Smooth muscle cell (in vitro differentiated cells): ENCODE data around the gene NPFFR1. TPM values are rescaled to one million over a fixed set of nuclear protein-coding genes. Genes with fewer than 3 reads are reported as not detected.

ENCODE experiments used
- DNase-seq: peaks from one replicate; lab custom pipeline; 2025; ENCODE audit not compliant: unreplicated experiment; lab: John Stamatoyannopoulos, UW
- H2AFZ ChIP-seq: fragments of 200-600 bp; sonication (generic); 2 replicates; pipeline ENCODE4 v1.6.0; 2016; ENCODE audit warnings: antibody characterized with exemption, low read depth, mild to moderate bottlenecking
- H3F3A ChIP-seq: fragments of 200-600 bp; sonication (generic); 2 replicates; pipeline ENCODE4 v1.6.0; 2017; ENCODE audit warnings: antibody characterized with exemption, low read depth
- H3K27ac ChIP-seq: fragments of 200-600 bp; sonication (generic); 2 replicates; pipeline ENCODE4 v1.5.1; 2016; ENCODE audit warnings: low read depth, mild to moderate bottlenecking
- H3K27me3 ChIP-seq: fragments of 200-600 bp; sonication (generic); 2 replicates; pipeline ENCODE4 v1.6.1; 2016; ENCODE audit warnings: low read depth, mild to moderate bottlenecking
- H3K36me3 ChIP-seq: fragments of 200-600 bp; sonication (generic); 2 replicates; pipeline ENCODE4 v1.5.1; 2016; ENCODE audit warnings: low read depth
- H3K4me1 ChIP-seq: fragments of 200-600 bp; sonication (generic); 2 replicates; pipeline ENCODE4 v1.5.1; 2016; ENCODE audit warnings: low read depth
- H3K4me2 ChIP-seq: fragments of 200-600 bp; sonication (generic); 2 replicates; pipeline ENCODE4 v1.6.0; 2016; ENCODE audit warnings: mild to moderate bottlenecking
- H3K4me3 ChIP-seq: fragments of 200-600 bp; sonication (generic); 2 replicates; pipeline ENCODE4 v1.5.1; 2016; ENCODE audit warnings: mild to moderate bottlenecking
- H3K79me2 ChIP-seq: fragments of 200-600 bp; sonication (generic); 2 replicates; pipeline ENCODE4 v1.6.0; 2016; ENCODE audit warnings: low read depth, mild to moderate bottlenecking
- H3K9ac ChIP-seq: fragments of 200-600 bp; sonication (generic); 2 replicates; pipeline ENCODE4 v1.6.0; 2016; ENCODE audit warnings: low read depth
- H3K9me3 ChIP-seq: fragments of 200-600 bp; sonication (generic); replicated peaks from 2 replicates; pipeline ENCODE4 v1.5.1; 2016; ENCODE audit warnings: low read depth
- H4K20me1 ChIP-seq: fragments of 200-600 bp; sonication (generic); 2 replicates; pipeline ENCODE4 v1.6.0; 2016; ENCODE audit warnings: low read depth
- CTCF ChIP-seq: fragments of 200-600 bp; sonication (generic); IDR thresholded peaks from 2 replicates; pipeline ENCODE4 v1.5.1; 2017; ENCODE audit warnings: borderline replicate concordance, mild to moderate bottlenecking, antibody characterized with exemption; ENCODE audit not compliant: insufficient read depth, poor library complexity, severe bottlenecking
- WGBS: methylation state at CpG from one replicate; pipeline ENCODE4 v1.1.7; 2016; ENCODE audit warnings: low lambda C conversion rate; 5-methylcytosine and 5-hydroxymethylcytosine counted together
- polyA plus RNA-seq: library from polyadenylated mRNA; unstranded; fragments of >200 nt; fragmentation: Nextera tagmentation; extraction: Ambion mirVana; gene quantifications from 2 replicates; pipeline ENCODE4 v1.2.1, GENCODE V29; 2016
- total RNA-seq: library from RNA; depleted of rRNA; stranded (reverse); fragments of >200 nt; gene quantifications from 2 replicates; pipeline ENCODE4 v1.2.3, GENCODE V29; 2014

NPFFR1 gene
- total and polyA plus RNA-seq, 2 experiments from 2014 or later, result under 0.01 TPM; not detected in 1

GRCh38 chr10:70331160-70331485 lies 47.3 kb upstream of the NPFFR1 start:
- H4K20me1 ChIP-seq, result peaks cover 4% of the 10 kb centered on the region
- DNase-seq, result no peak
- no peak overlapping the region for H2AFZ ChIP-seq
- H3K27me3 ChIP-seq, result no peaks in the 10 kb centered on the region
- H3K9me3 ChIP-seq, result no peaks in the 10 kb centered on the region
- H3K27ac ChIP-seq, result no peak overlapping the region
- H3K4me2 ChIP-seq, result no peak overlapping the region
- no peak for TF ChIP-seq CTCF
- no peaks in the 10 kb centered on the region for H3F3A ChIP-seq
- H3K79me2 ChIP-seq, result no peaks in the 10 kb centered on the region
- no peaks in the 10 kb centered on the region for H3K4me1 ChIP-seq
- no peak overlapping the region for H3K9ac ChIP-seq
- H3K4me3 ChIP-seq, result no peak overlapping the region
- H3K36me3 ChIP-seq, result no peaks in the 10 kb centered on the region
- WGBS, result 88% methylated on average over 2 of the region's 2 CpGs

- TF ChIP-seq CTCF, result no peak
- H3K27ac ChIP-seq, result no peak overlapping the region
- no peak for DNase-seq
- H3K79me2 ChIP-seq, result no peaks in the 10 kb centered on the region
- H3K9me3 ChIP-seq, result no peaks in the 10 kb centered on the region
- no peak overlapping the region for H3K9ac ChIP-seq
- no peak overlapping the region for H3K4me3 ChIP-seq
- H3K4me2 ChIP-seq, result no peak overlapping the region
- no peaks in the 10 kb centered on the region for H3K36me3 ChIP-seq
- H3K27me3 ChIP-seq, result no peaks in the 10 kb centered on the region
- no peaks in the 10 kb centered on the region for H3K4me1 ChIP-seq
- 88% methylated on average over 9 of the region's 9 CpGs for WGBS
- no peak overlapping the region for H2AFZ ChIP-seq
- no peaks in the 10 kb centered on the region for H3F3A ChIP-seq
- H4K20me1 ChIP-seq, result peaks cover 4% of the 10 kb centered on the region
These were observed 46.9 kb upstream of the NPFFR1 start for GRCh38 chr10:70330671-70331070.

- H3K4me2 ChIP-seq, result no peak overlapping the region
- no peak for TF ChIP-seq CTCF
- no peaks in the 10 kb centered on the region for H3K9me3 ChIP-seq
- no peaks in the 10 kb centered on the region for H3K36me3 ChIP-seq
- H4K20me1 ChIP-seq, result peaks cover 4% of the 10 kb centered on the region
- H3K4me1 ChIP-seq, result no peaks in the 10 kb centered on the region
- WGBS, result 82% methylated on average over 4 of the region's 4 CpGs
- H3K9ac ChIP-seq, result no peak overlapping the region
- no peaks in the 10 kb centered on the region for H3K27me3 ChIP-seq
- H3F3A ChIP-seq, result no peaks in the 10 kb centered on the region
- no peak overlapping the region for H3K4me3 ChIP-seq
- H2AFZ ChIP-seq, result no peak overlapping the region
- H3K27ac ChIP-seq, result no peak overlapping the region
- H3K79me2 ChIP-seq, result no peaks in the 10 kb centered on the region
- DNase-seq, result no peak
These were observed 45.2 kb upstream of the NPFFR1 start for GRCh38 chr10:70328967-70329366.

GRCh38 chr10:70328018-70328417 lies 44.2 kb upstream of the NPFFR1 start:
- TF ChIP-seq CTCF, result no peak
- Histone ChIP-seq H4K20me1 (peaks cover 4% of the 10 kb centered on the region), H3K4me2 (no peak overlapping the region), H3K4me1 (no peaks in the 10 kb centered on the region), H3K79me2 (no peaks in the 10 kb centered on the region), H3K36me3 (no peaks in the 10 kb centered on the region), H3K27ac (no peak overlapping the region), H3F3A (no peaks in the 10 kb centered on the region), H3K4me3 (no peak overlapping the region), H3K27me3 (no peaks in the 10 kb centered on the region), H3K9me3 (no peaks in the 10 kb centered on the region), H2AFZ (no peak overlapping the region), H3K9ac (no peak overlapping the region)
- no peak for DNase-seq
- WGBS, result 96% methylated on average over 4 of the region's 4 CpGs
